GM21390 (cell line): ENCODE measurements around the gene GPR25.
"Not testable (repeated sequence)": the region's sequence is repeated elsewhere in the genome, so short reads cannot be mapped to it uniquely, and the experiment has no call there.

Experiments used
- ATAC-seq: cut with Tn5 transposase; IDR thresholded peaks from one replicate; pipeline ENCODE4 v1.9.1; 2021; ENCODE audit not compliant: unreplicated experiment

The GPR25 gene

GRCh38 chr1:200911361-200911760 lies 38.6 kb downstream of the GPR25 start:
- no peak for ATAC-seq

DNA sequence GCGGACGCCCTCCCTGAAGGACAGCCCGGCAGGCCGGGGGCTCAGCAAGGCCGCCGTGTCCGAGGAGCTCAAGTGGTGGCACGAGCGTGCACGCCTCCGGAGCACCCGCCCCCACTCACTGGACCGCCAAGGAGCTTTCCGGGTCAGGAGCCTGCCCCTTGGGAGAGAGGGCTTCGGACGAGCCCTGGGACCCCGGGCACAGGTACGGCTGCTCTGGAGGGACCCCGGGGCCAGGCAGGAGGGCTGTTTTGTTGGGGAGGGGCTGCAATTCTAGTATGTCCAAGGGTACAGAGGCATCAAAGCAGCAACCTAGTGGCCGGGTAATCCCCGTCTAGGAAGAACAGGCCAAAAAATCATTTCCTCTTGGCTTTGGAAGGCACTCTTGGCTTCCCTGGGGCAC lies 39.2 kb downstream of the GPR25 start:
- ATAC-seq = not testable (repeated sequence)

- ATAC-seq = no peak
These were observed 40.1 kb downstream of the GPR25 start for GRCh38 chr1:200912737-200913407.

DNA sequence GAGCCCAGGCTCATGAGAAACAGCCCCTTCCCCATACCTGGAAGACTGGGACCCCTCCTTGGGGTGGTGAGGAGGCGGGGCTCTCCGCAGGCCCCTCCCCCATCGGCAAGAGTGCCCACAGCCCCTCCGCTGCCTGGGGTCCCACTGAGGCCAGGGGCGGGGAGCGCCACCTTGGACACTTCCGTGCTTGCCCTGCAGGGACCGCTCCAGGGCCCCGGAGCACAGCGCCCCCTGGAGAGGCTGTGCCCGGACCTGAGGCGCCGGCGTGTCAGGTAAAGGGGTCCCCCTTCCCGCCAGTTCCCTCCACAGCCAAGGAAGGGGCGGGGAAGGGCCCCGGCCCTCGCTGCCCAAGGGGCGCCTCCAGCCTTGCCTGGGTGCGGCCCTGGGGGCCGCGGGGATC lies 43.4 kb downstream of the GPR25 start:
- no peak for ATAC-seq

DNA sequence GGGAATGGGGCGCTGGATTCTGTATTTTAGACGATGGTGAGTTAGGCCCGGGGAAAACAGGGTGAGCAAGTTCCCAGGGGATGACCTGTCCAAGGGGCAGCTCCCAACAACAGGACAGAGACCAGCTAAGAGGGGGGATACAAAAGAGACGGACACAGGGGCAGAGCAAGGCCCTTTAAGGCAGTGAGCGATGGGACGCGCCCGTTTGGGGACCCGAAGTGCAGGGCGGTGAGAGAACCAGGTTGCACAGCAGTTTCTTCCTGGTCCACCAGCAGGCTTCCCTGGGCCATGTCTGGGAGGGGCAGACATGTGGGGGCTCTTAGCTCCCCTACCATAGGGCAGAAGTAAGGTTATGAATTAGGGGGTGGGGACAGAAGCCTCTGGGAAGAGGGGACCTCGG lies 43.9 kb downstream of the GPR25 start:
- no peak for ATAC-seq

GRCh38 chr1:200917291-200917817 lies 44.6 kb downstream of the GPR25 start:
- no peak for ATAC-seq

DNA sequence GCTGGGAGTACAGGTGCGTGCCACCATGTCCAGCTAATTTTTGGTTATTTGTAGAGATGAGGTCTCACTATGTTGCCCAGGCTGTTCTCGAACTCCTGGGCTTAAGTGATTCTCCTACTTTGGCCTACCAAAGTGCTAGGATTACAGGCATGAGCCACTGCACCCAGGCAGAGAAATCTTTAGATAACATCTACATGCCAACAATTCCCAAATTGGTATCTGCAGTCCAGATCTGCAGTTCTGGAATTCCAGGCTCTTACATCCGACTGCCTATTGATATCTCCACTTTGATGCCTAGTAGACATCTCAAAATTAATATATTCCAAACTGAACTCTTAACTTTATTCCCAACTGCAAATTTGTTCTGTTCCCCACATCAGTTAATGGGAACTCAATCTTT lies 45.2 kb downstream of the GPR25 start:
- no peak for ATAC-seq

DNA sequence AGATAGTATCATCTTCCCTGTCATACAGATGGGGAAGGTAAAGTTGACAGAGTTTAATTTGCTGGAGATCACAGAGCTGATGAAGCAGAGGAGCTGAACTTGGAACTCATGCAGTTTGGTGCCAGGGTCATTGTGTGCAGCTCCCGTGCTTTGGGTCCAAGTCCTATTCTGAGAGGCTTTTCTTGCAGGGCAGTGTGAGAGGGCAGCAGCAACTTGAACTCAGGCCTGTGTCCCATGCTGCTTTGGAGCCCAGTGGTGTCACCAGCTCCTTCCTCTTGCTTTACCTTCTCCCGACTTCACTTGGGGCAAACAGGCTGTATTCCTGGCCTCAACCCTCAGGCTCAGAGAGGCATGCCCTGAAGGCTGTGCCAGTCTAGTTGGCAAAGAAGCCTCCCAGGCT lies 46.6 kb downstream of the GPR25 start:
- no peak for ATAC-seq

DNA sequence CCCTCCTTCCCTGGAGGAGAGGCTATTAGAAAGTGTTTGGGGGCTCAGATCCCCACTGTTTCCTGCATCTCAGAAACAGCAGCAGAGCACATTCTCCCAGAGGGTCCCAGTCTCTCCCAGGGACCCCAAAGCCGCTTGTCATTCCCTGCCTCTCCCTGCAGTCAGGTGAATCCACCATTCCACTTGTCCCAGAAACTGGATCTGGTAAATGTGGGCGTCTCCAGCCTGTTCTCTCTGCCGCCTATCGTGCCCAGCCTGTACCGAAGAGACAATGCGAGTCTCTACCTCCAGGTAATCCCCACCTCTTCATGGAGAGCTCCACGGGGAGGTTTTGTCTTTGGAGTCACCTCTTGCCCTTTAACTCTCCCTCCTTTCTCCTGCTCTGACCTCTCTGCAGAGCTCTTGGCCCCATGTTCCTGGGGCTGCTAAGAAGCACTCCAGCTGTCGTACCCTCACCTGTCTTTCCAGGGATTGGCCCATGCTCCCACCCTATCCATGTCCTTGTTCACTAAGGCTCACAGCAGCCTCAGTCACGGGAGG lies 48.9 kb downstream of the GPR25 start:
- ATAC-seq = no peak

- no peak for ATAC-seq
These were observed 49.6 kb downstream of the GPR25 start for GRCh38 chr1:200922406-200922805.

GRCh38 chr1:200923601-200924000 lies 50.8 kb downstream of the GPR25 start:
- ATAC-seq = no peak
